Measurements from ENCODE around the gene IMPA2. TPM values are rescaled to one million over a fixed set of nuclear protein-coding genes. Genes with fewer than 3 reads are reported as not detected.

IMPA2 gene
- total and polyA plus RNA-seq, 2 of the 8 experiments (the other 6 are each of a cell fraction or from before 2014, with no cell fraction given), result 102 to 140 TPM

DNA sequence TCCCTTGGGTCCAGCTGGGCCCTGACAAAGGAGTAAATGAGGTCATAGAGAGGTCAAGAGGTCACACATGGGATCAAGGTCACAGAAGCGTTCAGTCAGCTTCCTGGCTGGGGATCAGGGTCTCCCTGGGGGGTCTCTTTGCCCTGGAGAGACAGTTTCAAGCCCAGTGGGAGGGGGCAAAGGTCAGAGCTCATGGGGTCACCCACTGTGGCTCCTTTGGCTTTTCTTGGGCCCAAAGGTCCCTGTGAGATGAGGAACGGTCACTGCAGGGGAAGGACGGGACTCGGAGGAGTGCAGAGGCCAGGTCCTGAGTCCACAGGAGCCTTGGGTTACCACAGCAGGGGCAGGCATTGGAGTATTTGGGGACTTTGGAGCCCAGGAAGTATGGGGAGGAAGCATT lies 81.7 kb downstream of the IMPA2 start:
- FAIRE-seq, result no peak

More for the DNA sequence above, 81.7 kb downstream of the IMPA2 start:
- H3K36me3 ChIP-seq (ENCODE audit: control insufficient read depth in 2 of 4, insufficient read depth in 4 of 4, low read length in 3 of 4), result no peaks in the 10 kb centered on the region
- H3K4me3 ChIP-seq (ENCODE audit: extremely low read depth in 1 of 4, insufficient read depth in 2 of 4, low read depth in 3 of 4, low read length in 4 of 4), result no peak overlapping the region
- no peak for DNase-seq (ENCODE audit: low read depth in 1 of 2, low spot score in 2 of 2)
- H4K8ac ChIP-seq (ENCODE audit: extremely low read depth, insufficient read depth, low read length), result 0 out of 2 replicates have a peak overlapping the region, but pooled peaks have one; percentile 3
- H3K23me2 ChIP-seq (ENCODE audit: low read depth, low read length), result 0 out of 2 replicates have a peak, but pooled peaks cover 1% of the 10 kb centered on the region
- H2AK5ac ChIP-seq (ENCODE audit: low read depth, low read length), result no peak overlapping the region
- H3K79me1 ChIP-seq (ENCODE audit: low read depth, low read length), result no peaks in the 10 kb centered on the region
- no peak overlapping the region for H3K14ac ChIP-seq (ENCODE audit: insufficient read length)
- no peak overlapping the region for H3K4me2 ChIP-seq (ENCODE audit: insufficient read depth in 1 of 2, low read depth in 2 of 2, low read length in 2 of 2)
- H3K18ac ChIP-seq (ENCODE audit: extremely low read depth, low read length), result no peak overlapping the region
- H2BK15ac ChIP-seq (ENCODE audit: low read length), result no peak overlapping the region
- WGBS, 2 experiments (ENCODE audit: extremely low coverage in 1 of 2, insufficient coverage in 1 of 2, insufficient read length in 1 of 2, insufficient replicate concordance in 2 of 2, low coverage in 1 of 2, low lambda C conversion rate in 2 of 2, missing lambda C conversion rate in 1 of 2), result 63% methylated on average over 4 of the region's 4 CpGs; no CpG with 5 or more reads in 1 of the 2 experiments
- no peak overlapping the region for H2BK20ac ChIP-seq (ENCODE audit: low read length)
- no peak overlapping the region for H4K5ac ChIP-seq (ENCODE audit: insufficient read length, low read depth, low read length)
- no peak for TF ChIP-seq SIX5 (IDR thresholded peaks at IDR 0.05; ENCODE audit: low read depth, low read length)
- TF ChIP-seq CTBP2 (IDR thresholded peaks at IDR 0.05; ENCODE audit: borderline replicate concordance, insufficient read depth, insufficient read length, low read length), result no peak
- no peak for TF ChIP-seq USF2 (IDR thresholded peaks at IDR 0.05; ENCODE audit: low read length)
- TF ChIP-seq SP4 (IDR thresholded peaks at IDR 0.05; ENCODE audit: low read length), result no peak
- TF ChIP-seq RBBP5 (IDR thresholded peaks at IDR 0.05; ENCODE audit: borderline replicate concordance, low read depth, low read length), result no peak
- no peak overlapping the region for H3K56ac ChIP-seq (replicated peaks; ENCODE audit: insufficient read length, low read depth, low read length)
- ChIA-PET POLR2A (ENCODE audit: partially characterized antibody) (no interaction called here), CTCF (ENCODE audit: partially characterized antibody) (interaction anchor here (1.9 kb wide), 1 partner anchor 15 kb away, joined by 5 read pairs; no protein-coding TSS in a partner anchor)
- no peaks in the 10 kb centered on the region for H3K27me3 ChIP-seq (replicated peaks in 1 of 4; ENCODE audit: control insufficient read depth in 3 of 4, extremely low read depth in 1 of 4, insufficient read depth in 3 of 4, low read length in 3 of 4)
- no peak overlapping the region for H4K91ac ChIP-seq (replicated peaks; ENCODE audit: insufficient read length, low read length)
- no peaks in the 10 kb centered on the region; a peak in 1 of 4 replicates for H3K9me3 ChIP-seq (ENCODE audit: insufficient read depth in 2 of 2, low read depth in 1 of 2, low read length in 1 of 2)
- no peaks in the 10 kb centered on the region for H4K20me1 ChIP-seq (replicated peaks in 1 of 2; ENCODE audit: control insufficient read depth in 1 of 2, insufficient read depth in 2 of 2, low read length in 2 of 2)
- no peak overlapping the region for H2BK120ac ChIP-seq (replicated peaks; ENCODE audit: low read depth, low read length)
- H3K4ac ChIP-seq (replicated peaks; ENCODE audit: insufficient read length, low read depth, low read length), result no peak overlapping the region
- no peak overlapping the region for H3K9ac ChIP-seq (replicated peaks in 1 of 4; ENCODE audit: extremely low read depth in 1 of 4, low read depth in 3 of 4, low read length in 3 of 4)
- no peak overlapping the region for H3K27ac ChIP-seq (ENCODE audit: low read depth, low read length)
- H2AFZ ChIP-seq (ENCODE audit: low read length), result no peak overlapping the region
- no peaks in the 10 kb centered on the region; a peak in 1 of 7 replicates for H3K4me1 ChIP-seq (replicated peaks in 1 of 4; ENCODE audit: control insufficient read depth in 3 of 4, insufficient read depth in 4 of 4, low read length in 3 of 4)
- no peak overlapping the region for H2BK5ac ChIP-seq (ENCODE audit: low read depth, low read length)
- no peaks in the 10 kb centered on the region for H3K79me2 ChIP-seq (ENCODE audit: control insufficient read depth in 1 of 2, insufficient read depth in 2 of 2, low read length in 2 of 2)
- H3K23ac ChIP-seq (ENCODE audit: insufficient read length), result no peak overlapping the region
- no peak overlapping the region for H2BK12ac ChIP-seq (ENCODE audit: low read depth, low read length)

All from H1 (cell line).